ENCODE data around the gene SLC38A8.

- TF ChIP-seq BHLHE40 (IDR thresholded peaks at IDR 0.05; ENCODE audit: borderline replicate concordance) (no peak), FOXA1 (IDR thresholded peaks at IDR 0.05) (no peak), PKNOX1 (IDR thresholded peaks at IDR 0.05) (no peak), NFRKB (IDR thresholded peaks at IDR 0.05) (no peak)
Observed at GRCh38 chr16:83967091-83967490, 75.5 kb downstream of the SLC38A8 start.
